Caco-2 (cell line): ENCODE measurements around the gene IL1RAPL1. TPM values are rescaled to one million over a fixed set of nuclear protein-coding genes. Genes with fewer than 3 reads are reported as not detected.

Experiments
- BruUV-seq: library from RNA; stranded (reverse); fragments of 400-500 nt; replicated peaks from 2 replicates; lab custom pipeline; 2021; lab: Mats Ljungman, UMichigan
- CTCF ChIA-PET: fragments of 300-600 bp; sonication (Branson Sonifier 250); formaldehyde crosslinking; loops from one replicate; lab custom pipeline; 2022; ENCODE audit warnings: antibody characterized with exemption; lab: Charles Lee
- POLR2A ChIA-PET: fragments of 300-600 bp; sonication (Branson Sonifier 250); formaldehyde crosslinking; loops from one replicate; lab custom pipeline; 2022; ENCODE audit warnings: antibody characterized with exemption; lab: Charles Lee
- DNase-seq, 2 experiments: peaks; one replicate each; pipeline versions ENCODE4 v3.0.0 to v3.0.0-alpha.2; 2020 to 2022
- H3K27me3 ChIP-seq: replicated peaks from 2 replicates; pipeline ENCODE4 v1.6.0; 2011; ENCODE audit warnings: low read length; ENCODE audit not compliant: control insufficient read depth, insufficient read depth
- H3K36me3 ChIP-seq: 2 replicates; pipeline ENCODE4 v1.5.1; 2011; ENCODE audit warnings: low read length; ENCODE audit not compliant: control insufficient read depth, insufficient read depth
- H3K4me1 ChIP-seq: fragments of 250-450 bp; sonication (Bioruptor Pico); 2 replicates; pipeline ENCODE4 v1.5.1; 2020; ENCODE audit warnings: mild to moderate bottlenecking
- H3K4me3 ChIP-seq: 2 replicates; pipeline ENCODE4 v1.5.1; 2011; ENCODE audit warnings: low read depth, mild to moderate bottlenecking, control low read depth, low read length
- H3K9me3 ChIP-seq: fragments of 250-450 bp; sonication (Bioruptor Pico); 2 replicates; pipeline ENCODE4 v1.5.1; 2020; ENCODE audit warnings: mild to moderate bottlenecking, moderate library complexity
- H3K27ac Mint-ChIP-seq: one replicate; pipeline ENCODE4 v1.8.0; 2022; ENCODE audit warnings: mixed read lengths; ENCODE audit not compliant: unreplicated experiment
- H3K27me3 Mint-ChIP-seq: one replicate; pipeline ENCODE4 v1.8.0; 2022; ENCODE audit warnings: mixed read lengths; ENCODE audit not compliant: insufficient read depth, unreplicated experiment
- H3K36me3 Mint-ChIP-seq: one replicate; pipeline ENCODE4 v1.8.0; 2022; ENCODE audit warnings: mild to moderate bottlenecking, mixed read lengths; ENCODE audit not compliant: insufficient read depth, unreplicated experiment
- H3K4me1 Mint-ChIP-seq: one replicate; pipeline ENCODE4 v1.8.0; 2022; ENCODE audit warnings: low read depth, mixed read lengths; ENCODE audit not compliant: unreplicated experiment
- H3K4me3 Mint-ChIP-seq: one replicate; pipeline ENCODE4 v1.8.0; 2022; ENCODE audit warnings: mild to moderate bottlenecking, moderate library complexity, mixed read lengths; ENCODE audit not compliant: unreplicated experiment
- H3K9me3 Mint-ChIP-seq: one replicate; pipeline ENCODE4 v1.8.0; 2022; ENCODE audit warnings: mixed read lengths; ENCODE audit not compliant: unreplicated experiment
- intact Hi-C: fragments of 100-400 bp; cut with micrococcal nuclease; formaldehyde crosslinking; loops from one replicate; pipeline ENCODE4 v1.10.0; 2022; ENCODE audit not compliant: unreplicated experiment
- total RNA-seq: library from RNA; stranded (reverse); gene quantifications from 2 replicates; pipeline ENCODE4 v1.2.3, GENCODE V29; 2022
- TF ChIP-seq, protein P1 (sequence below), 2 experiments: fragments of 200-600 bp in 1 of 2; IDR thresholded peaks; 1 replicate in 1 of 2; 2 replicates in 1 of 2; pipeline versions ENCODE4 v1.5.1 to v1.8.0; 2011 to 2022; ENCODE audit warnings: antibody characterized with exemption in 1 of 2, control low read depth in 1 of 2, inconsistent platforms in 1 of 2, low read depth in 1 of 2, low read length in 1 of 2, mild to moderate bottlenecking in 1 of 2, moderate library complexity in 1 of 2; ENCODE audit not compliant: insufficient read depth in 1 of 2, severe bottlenecking in 1 of 2, unreplicated experiment in 1 of 2

Gene IL1RAPL1
- total RNA-seq, 1 experiment from 2014 or later, result not detected

DNA sequence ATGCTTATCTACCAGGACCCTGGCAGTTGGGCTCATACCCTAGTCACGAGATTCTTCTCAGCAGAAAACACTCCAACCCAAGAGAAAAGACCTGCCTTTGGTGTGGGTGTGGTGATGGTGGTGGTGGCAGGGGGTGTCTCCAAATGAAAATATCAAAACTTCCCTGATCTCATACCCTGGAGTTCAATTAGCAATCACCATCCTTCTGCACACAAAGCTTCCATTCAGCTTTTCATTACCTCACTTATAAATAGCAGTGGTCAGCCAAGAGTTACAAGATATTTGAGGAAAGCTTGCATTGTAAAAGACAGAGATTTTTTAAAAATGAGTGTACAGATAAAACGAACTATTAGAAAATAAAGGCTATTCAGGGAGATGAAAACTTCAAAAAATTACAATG, 1047.3 kb downstream of the IL1RAPL1 start:
- no TSS peak for BruUV-seq
- TF ChIP-seq, protein P1, sequence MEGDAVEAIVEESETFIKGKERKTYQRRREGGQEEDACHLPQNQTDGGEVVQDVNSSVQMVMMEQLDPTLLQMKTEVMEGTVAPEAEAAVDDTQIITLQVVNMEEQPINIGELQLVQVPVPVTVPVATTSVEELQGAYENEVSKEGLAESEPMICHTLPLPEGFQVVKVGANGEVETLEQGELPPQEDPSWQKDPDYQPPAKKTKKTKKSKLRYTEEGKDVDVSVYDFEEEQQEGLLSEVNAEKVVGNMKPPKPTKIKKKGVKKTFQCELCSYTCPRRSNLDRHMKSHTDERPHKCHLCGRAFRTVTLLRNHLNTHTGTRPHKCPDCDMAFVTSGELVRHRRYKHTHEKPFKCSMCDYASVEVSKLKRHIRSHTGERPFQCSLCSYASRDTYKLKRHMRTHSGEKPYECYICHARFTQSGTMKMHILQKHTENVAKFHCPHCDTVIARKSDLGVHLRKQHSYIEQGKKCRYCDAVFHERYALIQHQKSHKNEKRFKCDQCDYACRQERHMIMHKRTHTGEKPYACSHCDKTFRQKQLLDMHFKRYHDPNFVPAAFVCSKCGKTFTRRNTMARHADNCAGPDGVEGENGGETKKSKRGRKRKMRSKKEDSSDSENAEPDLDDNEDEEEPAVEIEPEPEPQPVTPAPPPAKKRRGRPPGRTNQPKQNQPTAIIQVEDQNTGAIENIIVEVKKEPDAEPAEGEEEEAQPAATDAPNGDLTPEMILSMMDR (IDR thresholded peaks at IDR 0.05; ENCODE audit: insufficient read depth in 1 of 2, low read depth in 1 of 2, low read length in 1 of 2, severe bottlenecking in 1 of 2, unreplicated experiment in 1 of 2), result no peak
- Histone ChIP-seq H3K27me3 (no peaks in the 10 kb centered on the region), H3K4me1 (no peaks in the 10 kb centered on the region), H3K9me3 (no peaks in the 10 kb centered on the region), H3K36me3 (no peaks in the 10 kb centered on the region), H3K4me3 (no peak overlapping the region)
- POLR2A ChIA-PET, result no interaction called here
- H3K4me1 Mint-ChIP-seq, result no peaks in the 10 kb centered on the region
- H3K4me3 Mint-ChIP-seq, result no peak overlapping the region
- intact Hi-C loops, result no loop called here
- H3K9me3 Mint-ChIP-seq, result no peaks in the 10 kb centered on the region
- no peak overlapping the region for H3K27ac Mint-ChIP-seq
- DNase-seq, result no peak
- H3K36me3 Mint-ChIP-seq, result no peaks in the 10 kb centered on the region
- CTCF ChIA-PET, result no interaction called here
- H3K27me3 Mint-ChIP-seq, result no peaks in the 10 kb centered on the region

DNA sequence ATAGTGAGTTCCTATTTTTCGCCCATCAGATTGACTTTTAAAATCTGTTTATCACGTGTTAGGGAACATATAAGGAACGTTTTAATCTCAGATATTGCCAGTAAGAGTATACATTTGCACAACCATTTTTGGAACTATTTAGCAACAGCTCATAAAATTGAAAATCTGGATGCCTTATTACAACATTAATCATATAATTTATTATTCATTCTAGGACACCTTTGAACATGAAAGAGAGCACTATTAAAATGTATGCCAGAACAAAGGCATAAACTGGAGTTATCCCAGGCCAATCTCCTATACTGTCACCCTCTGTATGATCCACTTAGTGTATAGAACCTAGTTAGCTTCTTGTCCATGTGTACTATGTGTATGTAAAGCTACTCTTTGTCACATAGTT, 1049.1 kb downstream of the IL1RAPL1 start:
- H3K27me3 ChIP-seq, result no peaks in the 10 kb centered on the region
- DNase-seq, result no peak
- CTCF ChIA-PET, result no interaction called here
- H3K4me3 ChIP-seq, result no peak overlapping the region
- peaks cover 1% of the 10 kb centered on the region for H3K4me1 Mint-ChIP-seq
- intact Hi-C loops, result no loop called here
- H3K27ac Mint-ChIP-seq, result no peak overlapping the region
- H3K36me3 ChIP-seq, result no peaks in the 10 kb centered on the region
- no peak overlapping the region for H3K4me3 Mint-ChIP-seq
- no TSS peak for BruUV-seq
- POLR2A ChIA-PET, result no interaction called here
- no peaks in the 10 kb centered on the region for H3K36me3 Mint-ChIP-seq
- no peaks in the 10 kb centered on the region for H3K27me3 Mint-ChIP-seq
- no peaks in the 10 kb centered on the region for H3K9me3 ChIP-seq
- no peaks in the 10 kb centered on the region for H3K9me3 Mint-ChIP-seq
- TF ChIP-seq, protein P1 (IDR thresholded peaks at IDR 0.05; ENCODE audit: insufficient read depth in 1 of 2, low read depth in 1 of 2, low read length in 1 of 2, severe bottlenecking in 1 of 2, unreplicated experiment in 1 of 2), result no peak
- no peaks in the 10 kb centered on the region for H3K4me1 ChIP-seq

DNA sequence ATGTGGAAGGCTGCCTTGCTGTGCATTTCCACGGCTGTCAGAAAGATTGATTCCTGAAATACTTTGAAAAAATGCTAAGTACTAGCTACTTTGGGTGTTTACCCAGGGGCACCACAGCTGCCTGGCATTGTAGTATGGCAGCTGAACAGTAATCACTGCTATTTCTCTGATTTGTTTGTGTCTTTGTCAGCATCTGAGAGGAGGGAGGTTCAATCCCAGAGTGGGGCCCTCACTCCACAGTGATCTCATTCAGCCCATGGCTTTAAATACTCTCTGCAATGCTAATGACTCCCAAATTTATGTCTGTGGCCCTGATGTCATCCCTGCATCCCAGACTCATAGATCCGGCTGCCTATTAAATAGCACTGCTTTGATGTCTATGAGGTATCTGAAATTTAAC, 1052.9 kb downstream of the IL1RAPL1 start:
- no peak overlapping the region for H3K4me3 ChIP-seq
- no TSS peak for BruUV-seq
- intact Hi-C loops, result no loop called here
- TF ChIP-seq, protein P1 (IDR thresholded peaks at IDR 0.05; ENCODE audit: insufficient read depth in 1 of 2, low read depth in 1 of 2, low read length in 1 of 2, severe bottlenecking in 1 of 2, unreplicated experiment in 1 of 2), result no peak
- no peaks in the 10 kb centered on the region for H3K27me3 ChIP-seq
- DNase-seq, result no peak
- H3K9me3 ChIP-seq, result no peaks in the 10 kb centered on the region
- H3K4me3 Mint-ChIP-seq, result no peak overlapping the region
- ChIA-PET POLR2A (no interaction called here), CTCF (no interaction called here)
- H3K36me3 Mint-ChIP-seq, result no peaks in the 10 kb centered on the region
- H3K27ac Mint-ChIP-seq, result no peak overlapping the region
- H3K9me3 Mint-ChIP-seq, result no peaks in the 10 kb centered on the region
- H3K27me3 Mint-ChIP-seq, result no peaks in the 10 kb centered on the region
- H3K4me1 ChIP-seq, result no peaks in the 10 kb centered on the region
- H3K36me3 ChIP-seq, result no peaks in the 10 kb centered on the region
- peaks cover 5% of the 10 kb centered on the region for H3K4me1 Mint-ChIP-seq
